GM18873 (cell line): ENCODE results near the gene PCDH9.

Source experiments
- ATAC-seq: cut with Tn5 transposase; IDR thresholded peaks from one replicate; pipeline ENCODE4 v1.9.1; 2021; ENCODE audit warnings: mild to moderate bottlenecking, moderate library complexity, moderate number of reproducible peaks; ENCODE audit not compliant: unreplicated experiment, low FRiP score

PCDH9 gene

GRCh38 chr13:67229481-67230403 is at the start of gene PCDH9:
TSS of gene PCDH9 (minus strand) at chr13:67230336. CDS start at chr13:67228440, 1,896 bp downstream.
- ATAC-seq, result no peak

- ATAC-seq, result no peak
Measured at GRCh38 chr13:67278235-67278634, 48.1 kb upstream of the PCDH9 start.

- ATAC-seq, result no peak
Measured at GRCh38 chr13:67277581-67277980, 47.4 kb upstream of the PCDH9 start.

GRCh38 chr13:67275351-67275960 is 45.3 kb upstream of the PCDH9 start:
- no peak for ATAC-seq

GRCh38 chr13:67273001-67273400 is 42.9 kb upstream of the PCDH9 start:
- no peak for ATAC-seq

- no peak for ATAC-seq
Measured at GRCh38 chr13:67267136-67267535, 37.0 kb upstream of the PCDH9 start.

- no peak for ATAC-seq
Measured at GRCh38 chr13:67259208-67259607, 29.1 kb upstream of the PCDH9 start.

GRCh38 chr13:67258482-67258881 is 28.3 kb upstream of the PCDH9 start:
- ATAC-seq, result no peak

- no peak for ATAC-seq
Measured at GRCh38 chr13:67238861-67239260, 8.7 kb upstream of the PCDH9 start.

- peak; percentile 74 for ATAC-seq
Measured at GRCh38 chr13:67238277-67238859, 8.2 kb upstream of the PCDH9 start.

- ATAC-seq, result no peak
Measured at GRCh38 chr13:67235265-67235664, 5.1 kb upstream of the PCDH9 start.

GRCh38 chr13:67232384-67232783 is 2.2 kb upstream of the PCDH9 start:
- ATAC-seq, result no peak

GRCh38 chr13:67231289-67232000 is 1.3 kb upstream of the PCDH9 start:
- ATAC-seq, result no peak

GRCh38 chr13:67230404-67231288 is 510 bp upstream of the PCDH9 start:
- peak; percentile 96 for ATAC-seq

- no peak for ATAC-seq
Measured at GRCh38 chr13:67228916-67229315, 1.2 kb downstream of the PCDH9 start.

GRCh38 chr13:67228031-67228430 is 2.1 kb downstream of the PCDH9 start:
- no peak for ATAC-seq

- no peak for ATAC-seq
Measured at GRCh38 chr13:67227131-67227983, 2.8 kb downstream of the PCDH9 start.

GRCh38 chr13:67226696-67227095 is 3.4 kb downstream of the PCDH9 start:
- ATAC-seq, result no peak
